Stimulated activated CD4-positive, alpha-beta T cell treated with anti-CD3 and anti-CD28 coated beads, TNF-alpha, amount 100 ng/mL, for 48 hours (primary cell): ENCODE measurements around the gene GAS7.

Experiments used
- DNase-seq, 3 donors: peaks; one replicate each; pipeline ENCODE4 v3.0.0-alpha.2; 2020; ENCODE audit warnings: low read depth in 3 of 3

Gene GAS7

DNA sequence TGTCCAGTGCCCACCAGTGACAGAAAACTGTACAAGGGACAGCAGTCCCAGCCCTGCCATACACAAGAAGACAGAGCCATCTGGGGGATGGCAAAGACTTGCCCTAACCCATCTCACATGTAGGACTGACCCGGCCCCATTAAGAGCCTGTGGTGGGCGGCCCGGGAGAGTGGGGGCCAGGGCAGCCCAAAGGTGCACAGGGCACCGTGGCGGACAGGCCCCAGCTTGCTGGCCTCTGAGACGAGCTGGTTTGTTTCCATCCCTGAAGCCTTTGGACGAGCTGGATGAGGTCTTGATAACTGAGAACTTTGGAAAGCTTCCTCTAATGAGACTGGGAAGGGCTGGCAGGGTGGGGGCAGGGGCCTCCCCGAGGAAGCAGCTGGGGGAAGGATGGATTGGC lies 282.3 kb downstream of the GAS7 start:
- DNase-seq: no peak

DNA sequence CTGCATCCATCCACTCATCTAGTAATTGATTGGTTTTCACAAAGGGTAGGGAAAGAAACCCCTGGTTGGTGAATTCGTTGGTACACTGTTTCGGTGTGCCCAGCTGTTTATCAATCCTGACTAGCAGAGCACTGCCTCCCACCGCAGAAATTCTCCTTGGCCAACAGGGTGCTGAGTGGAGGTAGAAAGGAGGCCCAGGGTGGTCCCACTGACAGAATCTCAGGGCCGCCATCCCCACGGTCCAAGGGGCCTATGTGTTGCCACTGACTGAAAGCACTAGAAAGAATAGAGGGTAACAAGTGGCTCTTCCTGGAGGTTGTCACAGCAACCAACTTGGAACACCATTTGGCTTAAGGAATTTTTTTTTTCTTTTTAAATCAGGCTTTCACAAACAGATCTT lies 284.9 kb downstream of the GAS7 start:
- no peak for DNase-seq

DNA sequence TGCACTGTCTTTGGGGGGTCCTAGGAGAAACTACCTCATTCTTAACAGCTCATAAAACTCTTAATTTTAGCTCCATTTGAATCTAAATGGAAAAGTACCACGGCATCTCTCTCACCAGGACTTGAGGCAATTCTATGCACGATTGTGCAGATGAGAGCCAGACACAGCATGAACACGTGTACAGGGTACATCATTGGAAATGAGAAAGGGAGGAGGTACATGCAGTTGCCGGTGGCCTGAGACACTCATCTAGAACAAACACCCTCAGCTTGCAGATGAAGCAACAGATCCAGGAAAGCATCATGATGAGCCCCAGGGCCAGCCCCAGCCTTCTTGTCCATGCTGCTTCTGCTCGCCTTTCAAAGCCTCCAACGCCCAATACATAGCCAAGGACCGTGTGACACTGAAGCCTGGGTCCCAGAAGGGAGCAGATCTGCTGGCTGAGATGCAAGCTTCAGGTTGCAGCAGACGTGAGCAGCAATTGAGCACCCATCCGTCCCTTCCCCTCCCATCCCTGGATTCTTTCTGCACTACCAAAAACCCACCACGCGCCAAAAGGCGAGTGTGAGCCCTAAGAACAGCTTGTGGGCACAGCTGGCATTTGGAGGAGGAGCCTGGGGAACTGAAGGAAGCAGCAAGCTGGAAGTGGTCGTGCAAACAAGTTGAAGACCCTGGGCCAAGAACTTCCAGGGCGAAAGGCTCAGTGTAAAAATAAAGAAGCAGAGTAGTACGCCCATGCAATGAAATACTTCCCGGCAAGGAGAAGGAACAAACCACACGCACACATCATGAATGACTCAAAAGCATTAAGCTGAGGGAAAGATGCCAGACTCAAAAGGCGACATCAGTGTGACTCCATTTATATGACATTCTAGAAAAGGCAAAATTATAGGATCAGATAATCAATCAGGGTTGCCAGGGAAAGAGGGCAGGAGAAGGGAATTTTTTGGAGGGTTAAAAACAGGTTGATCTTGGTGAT lies 286.0 kb downstream of the GAS7 start:
- no peak for DNase-seq

DNA sequence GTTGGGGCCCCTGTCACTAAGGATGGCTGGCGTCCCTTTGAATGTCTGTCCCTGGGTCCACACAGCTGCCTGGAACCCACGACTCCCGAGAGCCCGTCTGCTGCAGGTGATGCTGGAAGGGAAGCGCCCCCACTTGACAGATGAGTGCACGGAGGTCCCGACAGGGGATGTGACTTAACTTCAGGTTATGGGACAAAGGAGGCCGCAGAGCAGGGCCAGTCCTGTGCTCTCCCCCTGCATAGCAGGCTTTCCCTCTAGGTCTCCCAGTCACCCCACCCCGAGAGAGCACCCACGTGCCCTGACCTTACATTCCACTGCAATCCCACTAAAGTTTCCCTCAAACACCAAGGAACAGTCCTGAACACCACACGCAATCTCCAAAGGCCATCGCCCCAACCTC lies 287.3 kb downstream of the GAS7 start:
- DNase-seq: no peak

DNA sequence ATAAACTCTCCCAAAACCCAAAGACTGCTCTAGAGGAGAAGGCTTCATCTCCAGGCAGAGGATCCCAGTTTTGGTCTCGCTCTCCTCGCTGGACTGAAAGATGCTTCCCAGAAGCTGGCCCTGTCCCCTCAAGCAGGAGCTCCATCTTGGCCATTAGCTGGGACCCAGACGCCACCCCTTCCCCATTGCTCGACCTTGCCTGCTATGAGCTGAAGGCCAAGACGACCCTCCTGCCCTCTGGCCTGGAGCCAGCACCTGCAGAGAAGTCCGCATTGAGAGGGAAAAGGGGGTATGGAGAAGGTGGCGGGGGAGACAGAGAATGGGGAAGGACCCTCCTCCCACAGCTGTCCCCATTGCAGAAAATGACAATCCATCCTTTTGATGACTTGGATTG lies 289.8 kb downstream of the GAS7 start:
- DNase-seq: no peak

DNA sequence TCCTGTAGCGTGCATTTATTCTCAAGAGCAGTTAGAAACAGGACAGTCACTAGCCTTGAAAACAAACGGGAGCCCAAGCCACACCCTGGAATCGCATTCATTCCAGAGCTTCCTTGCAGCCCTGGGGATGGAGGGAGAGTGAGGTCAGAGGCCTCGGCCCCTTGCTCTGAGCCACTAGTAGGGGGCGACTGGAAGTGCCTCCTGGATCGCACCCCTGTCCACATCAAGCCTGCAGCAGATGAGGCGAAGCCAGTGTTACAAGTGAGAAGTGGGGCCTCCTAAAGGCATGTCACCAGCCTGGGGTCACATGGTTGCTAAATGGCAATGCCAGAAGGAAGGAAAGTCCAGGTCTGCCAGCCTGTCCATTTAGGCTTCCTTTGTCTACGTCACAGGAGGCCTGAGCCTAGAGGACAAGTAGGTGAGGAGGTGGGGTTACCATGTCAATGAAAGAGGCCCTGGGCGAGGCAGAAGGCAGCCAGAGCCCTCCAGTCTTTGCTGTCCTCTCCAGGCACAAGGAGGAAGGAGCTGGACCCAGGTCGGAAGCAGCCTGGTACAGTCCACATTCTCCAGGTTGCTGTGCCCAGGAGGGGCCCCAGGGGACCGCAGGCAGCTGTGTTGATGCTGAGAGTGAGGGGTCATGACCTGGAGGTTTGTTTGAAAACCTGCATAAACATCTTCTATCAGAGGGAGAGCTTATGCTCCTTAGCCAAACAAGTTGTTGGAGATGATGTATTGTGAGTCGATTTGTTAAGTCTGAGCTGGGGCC lies 290.3 kb downstream of the GAS7 start:
- no peak for DNase-seq

DNA sequence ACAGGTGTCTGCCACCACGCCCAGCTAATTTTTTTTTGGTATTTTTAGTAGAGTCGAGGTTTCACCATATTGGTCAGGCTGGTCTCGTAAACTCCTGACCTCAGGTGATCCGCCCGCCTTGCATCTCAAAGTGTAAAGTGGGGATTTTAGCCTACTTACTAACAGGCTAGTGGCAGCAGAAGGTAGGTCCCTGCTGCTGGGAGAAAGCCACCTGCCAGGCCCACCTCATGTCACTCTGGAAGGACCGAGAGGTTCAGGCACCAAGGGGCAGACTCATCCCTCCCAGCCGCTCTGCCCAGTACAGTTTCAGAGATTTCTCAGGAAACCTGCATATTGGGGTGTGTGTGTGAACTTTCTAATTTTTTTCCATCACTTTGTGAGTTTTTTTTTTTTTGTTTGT lies 291.3 kb downstream of the GAS7 start:
- DNase-seq: no peak

DNA sequence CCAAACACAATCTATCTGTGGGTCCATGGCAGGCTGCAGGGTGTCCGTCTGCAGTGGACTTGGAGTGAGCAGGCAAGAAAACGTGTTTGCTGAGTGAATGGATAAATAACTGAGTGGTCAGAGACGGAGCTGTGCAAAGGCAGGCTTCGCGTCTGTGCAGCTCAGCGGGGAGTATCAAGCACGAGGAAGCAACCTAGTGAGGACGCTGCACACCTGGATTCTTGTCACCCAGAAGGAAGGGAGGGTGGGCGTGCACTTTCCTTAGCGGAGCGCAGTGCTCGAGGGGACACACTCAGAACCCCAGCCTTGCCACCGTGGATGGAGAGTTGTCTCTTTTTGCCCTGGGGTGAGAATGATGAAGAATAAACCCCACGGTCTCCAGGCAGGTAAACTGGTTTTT lies 291.8 kb downstream of the GAS7 start:
- no peak for DNase-seq

DNA sequence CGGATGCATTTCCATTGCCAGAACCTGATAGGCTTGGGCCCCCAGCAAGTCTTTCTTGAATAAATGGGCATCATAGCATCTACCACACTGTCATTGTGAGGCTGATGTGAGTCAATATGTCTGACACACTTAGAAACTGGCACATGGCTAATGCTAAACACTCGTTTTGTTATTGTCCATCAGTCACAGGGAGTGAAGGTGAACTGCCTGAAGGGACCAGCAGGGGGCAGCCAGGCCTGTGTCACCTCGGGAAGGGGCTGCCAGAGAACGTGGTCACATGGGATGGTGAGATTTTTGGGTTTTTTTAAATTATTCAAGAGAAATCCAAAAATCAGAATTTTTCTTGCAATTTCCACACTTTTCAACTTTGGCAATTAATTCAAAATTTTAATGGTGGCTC lies 292.5 kb downstream of the GAS7 start:
- no peak for DNase-seq

DNA sequence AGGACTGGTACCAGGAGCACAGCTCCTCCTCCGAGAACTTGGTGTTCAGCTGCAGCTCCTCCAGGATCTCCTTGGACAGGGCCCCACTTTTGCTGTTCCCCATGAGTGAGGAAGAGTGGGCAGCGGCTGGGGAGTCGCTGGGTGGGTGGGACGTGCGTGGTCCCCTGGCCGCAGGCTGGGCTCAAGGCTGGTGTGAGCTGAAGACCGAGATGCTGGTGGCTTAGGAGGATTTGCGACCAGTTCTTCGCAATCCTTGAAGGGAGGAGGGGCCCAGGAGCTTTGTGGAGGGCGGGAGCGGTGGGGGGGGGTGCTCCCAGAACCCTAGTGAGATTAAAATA lies 293.4 kb downstream of the GAS7 start, which contains the start of gene RCVRN:
Gene RCVRN (minus strand): TSS at position 194 of the 338 bp plus-strand sequence. CDS start 91 bp downstream, at position 103.
- no peak for DNase-seq

DNA sequence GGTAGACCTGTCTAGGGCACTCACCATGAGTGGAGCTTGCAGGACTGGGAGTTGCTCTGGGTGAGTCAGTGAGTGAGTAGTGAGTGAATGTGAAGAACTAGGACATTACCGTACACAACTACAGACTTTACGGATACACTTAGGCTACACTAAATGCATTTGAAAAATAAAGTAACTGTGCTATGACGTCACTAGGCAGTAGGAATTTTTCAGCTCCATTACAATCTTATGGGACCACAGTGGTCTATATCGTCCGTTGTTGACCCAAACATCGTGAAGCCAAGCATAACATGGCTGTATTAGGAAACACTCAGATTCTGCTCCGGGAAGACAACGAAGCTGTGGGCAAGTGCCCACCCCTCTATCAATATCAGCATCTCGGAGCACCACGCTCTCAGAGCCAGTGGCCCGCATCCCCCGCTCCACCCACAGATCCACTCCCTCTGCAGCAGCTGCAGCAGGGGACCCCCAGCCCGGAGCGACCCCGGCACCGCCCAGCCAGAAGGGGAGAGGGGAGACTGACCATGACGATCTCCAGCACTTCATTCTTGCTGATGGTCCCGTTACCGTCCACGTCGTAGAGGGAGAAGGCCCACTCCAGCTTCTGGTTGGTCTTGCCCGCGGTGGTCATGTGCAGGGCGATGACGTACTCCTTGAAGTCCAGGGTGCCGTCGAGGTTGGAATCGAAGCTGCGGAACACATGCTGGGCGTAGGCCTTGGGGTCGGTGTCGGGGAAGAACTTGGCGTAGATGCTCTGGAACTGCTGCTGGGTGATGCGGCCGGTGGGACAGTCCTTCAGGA lies 293.9 kb downstream of the GAS7 start:
- DNase-seq: no peak

DNA sequence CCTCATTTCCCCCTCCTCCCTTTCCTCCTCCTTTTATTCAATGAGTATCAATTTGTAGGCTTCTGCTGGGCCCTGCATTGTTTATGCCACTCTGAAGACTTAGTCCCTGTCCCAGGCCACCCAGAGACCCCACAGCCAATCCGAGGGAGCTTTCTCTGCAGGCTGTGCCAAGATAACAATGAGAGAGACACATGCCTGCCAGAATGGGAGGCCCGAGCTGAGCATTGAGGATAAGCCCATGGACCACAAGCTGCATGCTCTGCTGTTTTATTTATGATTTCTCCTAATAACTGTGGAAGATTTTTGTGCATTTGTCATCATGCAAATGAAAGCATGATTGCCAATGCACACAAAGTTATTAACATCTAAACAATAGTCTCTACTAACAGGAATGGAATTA lies 296.3 kb downstream of the GAS7 start:
- no peak for DNase-seq

DNA sequence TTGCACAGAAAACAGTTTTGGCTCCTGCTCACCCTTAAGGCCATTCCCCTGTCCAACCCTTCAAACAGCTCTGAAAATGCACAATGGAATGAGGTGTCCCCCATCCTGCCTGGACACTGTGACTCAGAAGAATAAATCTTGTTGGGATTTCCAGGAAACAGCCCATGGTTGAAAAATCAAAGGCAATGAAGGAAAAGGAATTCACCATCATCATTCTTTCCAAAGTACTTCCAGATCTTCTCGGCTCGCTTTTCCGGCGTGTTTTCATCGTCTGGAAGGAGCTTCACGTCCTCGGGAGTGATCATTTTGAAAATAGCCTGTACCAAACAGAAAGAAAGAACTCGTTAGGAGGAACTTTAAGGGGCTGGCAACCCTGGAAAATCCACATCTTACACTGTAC lies 297.6 kb downstream of the GAS7 start:
- no peak for DNase-seq

DNA sequence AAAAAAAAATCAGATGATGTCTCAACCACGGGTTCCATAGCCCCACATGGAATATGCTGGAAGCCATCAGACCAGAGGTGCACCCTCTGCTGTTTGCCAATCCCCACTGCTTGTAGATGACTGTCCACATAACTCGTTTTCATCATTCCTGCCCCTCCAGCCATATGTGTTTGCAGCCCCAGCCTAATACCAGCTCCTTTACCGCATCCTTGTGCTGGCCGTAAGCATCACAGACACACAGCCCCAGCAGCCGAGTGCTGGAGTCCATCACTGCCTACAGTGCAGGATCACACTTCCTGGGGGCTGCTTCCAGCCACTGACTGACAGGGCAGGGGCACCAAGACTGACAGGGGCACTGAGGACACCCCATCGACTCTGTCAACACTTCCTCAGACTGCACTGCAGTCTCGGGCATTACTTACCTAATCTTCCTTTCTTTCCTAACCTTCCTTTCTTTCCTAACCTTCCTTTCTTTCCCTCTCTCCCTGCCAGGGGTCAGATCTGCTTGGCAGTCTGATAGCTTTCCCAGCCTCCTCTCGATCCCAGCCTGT lies 298.3 kb downstream of the GAS7 start:
- DNase-seq: no peak

DNA sequence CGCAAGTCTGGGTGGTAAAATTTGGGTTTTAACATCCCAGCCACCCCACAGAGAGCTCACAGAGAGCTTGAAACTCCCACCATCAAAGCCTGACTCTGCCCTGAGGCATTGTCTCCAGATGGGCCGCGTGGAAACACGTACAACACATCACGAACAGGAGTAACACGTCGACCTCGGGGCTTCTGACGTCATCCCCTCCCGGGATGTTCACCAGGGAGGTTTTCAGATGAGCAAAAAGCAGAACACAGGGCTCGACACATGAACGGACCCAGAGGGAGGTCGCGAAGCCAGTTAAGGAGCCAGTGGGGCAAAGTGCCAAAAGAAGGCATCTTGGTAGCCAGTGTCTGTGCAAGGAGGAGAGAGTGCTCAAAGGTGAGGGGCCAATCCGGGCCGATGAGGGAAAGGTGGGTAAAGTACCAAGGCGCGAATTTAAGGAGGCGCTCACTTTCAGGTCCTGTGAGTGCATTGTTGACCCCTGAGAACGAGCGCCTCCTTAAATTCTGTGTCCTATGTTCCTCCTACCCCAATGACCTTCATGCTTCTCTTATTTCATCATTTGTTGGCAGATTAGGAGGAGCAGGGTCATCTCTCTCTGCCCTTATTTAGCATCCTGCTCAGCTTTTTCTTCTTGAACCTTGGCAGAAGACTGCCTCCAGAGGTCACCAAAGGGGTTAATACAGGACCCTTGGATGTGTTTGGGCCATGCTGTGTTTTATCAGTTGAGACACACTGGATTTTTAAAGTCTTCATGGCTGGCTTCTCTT lies 298.9 kb downstream of the GAS7 start:
- DNase-seq: no peak

DNA sequence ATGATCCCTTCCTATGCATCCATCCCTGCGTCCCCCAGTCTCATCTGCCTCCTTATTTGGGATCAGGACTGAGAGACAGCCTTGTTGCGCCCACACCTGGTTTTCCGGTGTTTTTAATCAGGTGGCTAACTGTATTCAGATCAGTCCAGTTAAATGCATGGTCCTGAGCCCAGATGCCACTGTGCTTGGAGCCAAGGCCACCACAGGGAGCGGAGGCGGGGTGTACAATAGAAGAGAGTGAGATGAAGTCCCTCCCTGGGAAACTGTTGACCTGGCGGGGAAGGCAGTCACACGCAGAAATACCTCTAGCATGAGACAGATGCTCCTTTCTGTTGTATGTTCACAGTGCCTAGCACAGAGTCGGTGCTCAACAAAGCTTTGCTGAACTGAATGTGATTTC lies 299.6 kb downstream of the GAS7 start:
- DNase-seq: no peak

DNA sequence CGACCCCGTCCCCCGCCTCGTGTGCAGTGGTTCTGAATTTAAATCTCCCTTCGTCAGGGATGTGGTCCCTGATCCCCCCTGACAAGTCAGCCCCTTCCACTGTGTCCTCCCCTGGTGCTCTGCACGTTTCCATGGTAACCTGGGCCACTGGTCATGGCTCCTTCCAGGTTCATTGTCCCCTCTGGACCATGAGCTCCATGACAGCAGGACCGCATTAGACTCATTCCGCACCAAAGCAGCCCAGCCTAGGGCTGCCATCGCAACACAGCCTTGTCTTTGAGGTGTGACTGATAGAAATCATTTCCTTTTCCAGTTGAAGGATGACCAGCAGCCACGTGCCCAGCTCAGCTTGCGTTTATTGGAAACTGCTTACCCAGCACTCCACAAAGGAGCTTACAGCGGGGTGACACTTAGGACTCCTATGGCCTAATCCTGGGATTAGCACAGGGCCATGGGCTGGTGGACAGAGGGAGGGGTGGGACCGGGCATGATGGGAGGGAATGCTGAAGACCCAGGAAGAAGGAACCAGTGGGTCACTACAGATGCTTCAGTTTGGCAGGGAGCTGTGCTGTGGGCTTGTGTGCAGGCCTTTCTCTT lies 300.9 kb downstream of the GAS7 start:
- no peak for DNase-seq

DNA sequence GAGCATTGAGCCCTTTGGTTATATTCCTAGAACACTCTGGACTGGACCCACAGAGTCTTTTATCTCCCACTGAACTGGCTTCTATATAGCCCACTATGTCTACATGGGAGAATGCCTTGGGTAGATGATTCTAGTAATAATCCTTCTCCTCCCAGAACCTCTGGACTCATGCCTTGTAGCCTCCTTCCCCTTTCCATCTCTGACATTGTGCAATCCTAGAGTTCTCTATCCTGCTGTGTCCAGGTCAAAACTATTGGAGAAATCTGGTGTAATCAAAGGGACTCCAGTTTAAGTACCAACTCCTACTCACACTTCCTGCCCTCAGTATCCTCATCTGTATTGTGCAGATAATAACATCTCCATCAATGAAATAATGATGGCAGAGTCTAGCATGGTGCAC lies 302.5 kb downstream of the GAS7 start:
- DNase-seq: no peak

DNA sequence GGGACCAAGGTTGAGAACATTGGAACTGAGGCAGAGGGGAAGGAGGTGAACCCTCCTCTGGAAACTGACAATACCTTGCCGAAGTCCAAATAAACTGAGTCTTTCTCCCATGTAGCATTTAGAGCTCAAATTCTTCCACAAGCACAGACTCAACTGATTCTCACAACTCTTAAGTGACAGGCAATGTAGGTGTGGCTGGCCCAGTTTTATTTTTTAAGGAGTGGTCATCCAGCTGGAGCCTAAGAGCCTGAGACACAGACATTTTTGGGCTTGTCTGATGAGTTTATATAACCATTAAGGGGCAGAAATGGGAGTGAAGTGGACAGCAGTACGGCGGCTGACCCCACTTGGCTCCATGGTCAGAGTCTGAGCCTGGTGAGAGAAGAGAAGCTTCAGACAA lies 304.2 kb downstream of the GAS7 start:
- no peak for DNase-seq

DNA sequence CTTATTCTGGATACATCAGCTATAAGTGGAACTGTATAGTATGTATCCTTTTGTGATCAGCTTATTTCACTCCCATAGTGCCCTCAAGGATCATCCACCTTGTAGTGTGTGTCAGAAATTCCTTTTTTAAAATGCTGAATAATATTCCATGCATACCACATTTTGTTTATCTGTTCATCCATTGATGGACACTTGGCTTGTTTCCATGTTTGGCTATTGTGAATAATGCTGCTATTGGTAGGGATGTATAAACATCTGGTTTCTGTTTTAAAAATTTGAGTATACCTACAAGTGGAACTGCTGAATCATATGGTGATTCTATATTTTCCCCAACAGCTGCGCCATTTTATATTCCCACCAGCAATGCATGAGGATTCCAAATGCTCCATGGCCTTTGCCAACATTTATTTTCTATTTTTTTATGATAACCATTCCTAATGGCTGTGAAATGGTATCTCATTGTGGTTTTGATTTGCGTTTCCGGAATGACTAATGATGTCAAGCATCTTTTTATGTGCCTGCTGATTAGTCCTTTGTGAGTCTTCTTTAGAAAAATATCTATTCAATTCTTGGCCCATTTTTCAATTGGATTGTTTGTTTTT lies 304.9 kb downstream of the GAS7 start:
- DNase-seq: no peak
